Lung (tissue), 12 donors: ENCODE measurements around the gene ZNF385C. TPM values are rescaled to one million over a fixed set of nuclear protein-coding genes. Genes with fewer than 3 reads are reported as not detected.
"Not testable (repeated sequence)": the region's sequence is repeated elsewhere in the genome, so short reads cannot be mapped to it uniquely, and the experiment has no call there.

Experiments used
- ATAC-seq: fragments of 200-7000 bp; cut with Tn5 transposase; one replicate; pipeline ENCODE4 v1.9.1; 2020; ENCODE audit warnings: moderate number of reproducible peaks; ENCODE audit not compliant: insufficient read depth, low FRiP score
- DNase-seq, 3 donors: peaks; one replicate each; pipeline ENCODE4 v3.0.0-alpha.2; 2013 to 2017
- H3K27ac ChIP-seq, 2 donors: one replicate each; pipeline ENCODE4 v1.5.1; 2013; ENCODE audit warnings: mild to moderate bottlenecking in 2 of 2, moderate library complexity in 2 of 2, control low read depth in 1 of 2, inconsistent platforms in 1 of 2, low read depth in 1 of 2, low read length in 1 of 2
- H3K27me3 ChIP-seq, 3 donors: one replicate each; pipeline ENCODE4 v1.5.1; 2013; ENCODE audit warnings: low read length in 2 of 3; ENCODE audit not compliant: control insufficient read depth in 3 of 3, insufficient read depth in 3 of 3
- H3K36me3 ChIP-seq, 4 donors: one replicate each; pipeline ENCODE4 v1.5.1; 2013; ENCODE audit warnings: low read length in 4 of 4, mild to moderate bottlenecking in 1 of 4, moderate library complexity in 1 of 4; ENCODE audit not compliant: control insufficient read depth in 4 of 4, insufficient read depth in 4 of 4
- H3K4me1 ChIP-seq, 5 donors: one replicate each; pipeline ENCODE4 v1.5.1; 2013; ENCODE audit warnings: low read length in 5 of 5, mild to moderate bottlenecking in 2 of 5, moderate library complexity in 1 of 5; ENCODE audit not compliant: control insufficient read depth in 5 of 5, insufficient read depth in 5 of 5
- H3K4me3 ChIP-seq: one replicate; pipeline ENCODE4 v1.5.1; 2013; ENCODE audit warnings: mild to moderate bottlenecking, control low read depth, moderate library complexity
- H3K9ac ChIP-seq, 2 donors: one replicate each; pipeline ENCODE4 v1.5.1; 2013; ENCODE audit warnings: low read length in 2 of 2, control low read depth in 1 of 2; ENCODE audit not compliant: insufficient read depth in 1 of 2
- H3K9me3 ChIP-seq, 4 donors: one replicate each; pipeline ENCODE4 v1.5.1; 2013; ENCODE audit warnings: low read length in 3 of 4, mild to moderate bottlenecking in 1 of 4, moderate library complexity in 1 of 4; ENCODE audit not compliant: control insufficient read depth in 4 of 4, insufficient read depth in 3 of 4
- CTCF ChIP-seq: IDR thresholded peaks from 2 replicates; pipeline ENCODE4 v1.5.1; 2012; ENCODE audit warnings: mild to moderate bottlenecking; ENCODE audit errors: control extremely low read depth, extremely low read depth
- WGBS, 2 donors: extraction: QIAGEN DNeasy Blood & Tissue Kit; methylation state at CpG; one replicate each; pipeline ENCODE4 v1.1.7; 2013; 5-methylcytosine and 5-hydroxymethylcytosine counted together
- polyA plus RNA-seq, 2 donors: library from polyadenylated mRNA; stranded (reverse); fragments of 200-250 nt; gene quantifications; one replicate each; pipeline ENCODE4 v1.2.1, GENCODE V29; 2013
- total RNA-seq, 2 donors: library from RNA; depleted of rRNA in 1 of 2; stranded (reverse); fragments of >200 nt in 1 of 2; gene quantifications; one replicate each; pipeline ENCODE4 v1.2.1, GENCODE V29; 2014 to 2021
- donor health status: control.
- donor health status: control.
- donor health status: Bipolar disorder and iron deficiency.
- donor health status: healthy.
- donor health status: DM: yes; HTN: yes; CAD: no.

Gene ZNF385C
- total and polyA plus RNA-seq, 4 donors, result 0.14 to 0.57 (median 0.37) TPM

DNA sequence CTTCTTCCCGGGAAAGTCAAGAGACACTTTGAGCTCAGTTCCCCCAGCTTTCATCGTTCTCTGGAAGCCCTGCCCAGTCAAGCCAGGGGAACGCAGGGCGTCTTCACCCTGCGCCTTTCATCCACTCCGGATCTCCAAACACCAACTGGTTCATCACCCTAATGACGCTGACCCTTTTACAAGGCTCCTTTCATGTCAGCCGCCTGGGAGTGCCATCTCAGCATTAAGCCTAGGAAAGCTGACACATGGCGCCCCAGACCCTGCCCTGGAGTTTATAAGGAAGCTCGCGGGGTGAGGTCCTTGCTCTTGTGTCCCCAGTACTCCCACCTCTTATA, 80.4 kb downstream of the ZNF385C start:
- TF ChIP-seq CTCF, result no peak
- peaks cover 0 to 30% (median 11%) of the 10 kb centered on the region in 5 donors for H3K4me1 ChIP-seq

DNA sequence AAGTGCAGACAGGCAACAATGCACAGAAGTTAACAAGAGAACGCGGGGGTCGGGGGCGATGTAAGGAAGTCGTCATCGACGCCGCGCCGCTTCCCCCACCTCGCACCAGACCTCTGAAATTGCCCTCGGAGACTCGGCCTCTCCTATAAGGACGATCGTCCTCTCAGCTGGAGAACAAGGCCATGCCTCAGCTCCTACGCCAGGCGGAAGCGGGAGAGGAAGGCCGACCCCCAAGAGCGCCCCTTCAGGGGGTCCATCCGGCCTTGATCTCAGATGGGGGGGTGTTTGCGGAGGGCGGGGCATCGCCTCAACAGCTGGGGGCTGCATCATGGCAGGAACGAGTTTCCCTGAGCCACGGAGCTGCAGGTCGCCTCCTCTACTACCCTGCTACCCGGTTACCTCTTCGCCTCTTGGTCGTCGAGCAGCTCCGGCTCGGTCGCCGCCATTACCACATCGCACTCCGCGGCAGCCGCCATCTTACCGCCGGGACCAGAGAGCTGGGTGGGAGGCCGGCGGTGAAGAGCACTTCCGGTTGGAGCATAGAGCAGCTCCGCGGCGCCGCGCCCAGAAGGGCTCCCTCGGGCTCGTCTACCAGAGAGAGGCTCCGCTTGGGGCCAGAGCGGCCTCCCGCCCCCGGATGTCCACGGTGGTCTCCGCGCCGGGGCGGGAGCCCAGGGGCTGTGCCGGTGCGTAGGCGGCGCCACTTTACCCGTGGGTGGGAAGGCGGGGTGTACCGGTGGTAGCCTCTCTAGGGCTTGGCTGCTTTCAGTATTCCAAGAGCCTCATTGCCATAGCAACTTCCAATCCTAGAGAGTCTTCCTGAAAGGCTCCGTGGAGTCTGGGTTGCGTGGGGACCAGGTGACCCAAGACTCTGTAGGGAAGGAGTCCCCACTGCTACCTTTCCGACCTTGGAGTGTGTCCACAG, 81.1 kb downstream of the ZNF385C start, which contains the start of gene DNAJC7:
TSS of gene DNAJC7 (minus strand) at position 499 of the 925 bp plus-strand sequence. CDS start at position 476, 23 bp downstream.
- WGBS, 2 donors, result 1% methylated on average over 67 to 70 of the region's 70 CpGs
- Histone ChIP-seq H3K36me3 (peaks cover 0 to 9% (median 4%) of the 10 kb centered on the region in 4 donors), H3K4me3 (peak within 1 kb of the TSS; percentile 98), H3K27ac (peak within 1 kb of the TSS; percentile 78 to 92), H3K9me3 (no peaks in the 10 kb centered on the region), H3K9ac (peak within 1 kb of the TSS; percentile 92 to 97), H3K27me3 (no peaks in the 10 kb centered on the region), H3K4me1 (peaks cover 0 to 30% (median 11%) of the 10 kb centered on the region in 5 donors)
- peak; percentile 94 for ATAC-seq
- peak; percentile 95 to 97 (median 95) for DNase-seq
- TF ChIP-seq CTCF, result no peak

More for the DNA sequence above, 80.4 kb downstream of the ZNF385C start:
- H3K9ac ChIP-seq, result peak overlapping the region; percentile 76 to 97
- no peaks in the 10 kb centered on the region for H3K27me3 ChIP-seq
- peaks cover 0 to 14% (median 9%) of the 10 kb centered on the region in 4 donors for H3K36me3 ChIP-seq
- H3K9me3 ChIP-seq, result no peaks in the 10 kb centered on the region
- H3K27ac ChIP-seq, result peak overlapping the region; percentile 78 to 92
- DNase-seq, result no peak
- 5% methylated on average over 11 of the region's 11 CpGs for WGBS, 2 donors
- peak overlapping the region; percentile 98 for H3K4me3 ChIP-seq
- no peak for ATAC-seq

GRCh38 chr17:42016411-42016831, 81.9 kb downstream of the ZNF385C start:
- DNase-seq (peak; percentile 42 to 51 (median 47)), ATAC-seq (no peak)
- H3K27me3 ChIP-seq, result no peaks in the 10 kb centered on the region
- no peaks in the 10 kb centered on the region for H3K9me3 ChIP-seq
- peaks cover 0 to 9% (median 2%) of the 10 kb centered on the region in 4 donors for H3K36me3 ChIP-seq
- H3K4me1 ChIP-seq, result peaks cover 0 to 28% (median 11%) of the 10 kb centered on the region in 5 donors
- 3 to 8% methylated on average over 12 of the region's 12 CpGs for WGBS, 2 donors
- H3K27ac ChIP-seq, result peak overlapping the region; percentile 78 to 92
- TF ChIP-seq CTCF, result no peak
- H3K9ac ChIP-seq, result peak overlapping the region; percentile 92 to 97
- H3K4me3 ChIP-seq, result peak overlapping the region; percentile 98

DNA sequence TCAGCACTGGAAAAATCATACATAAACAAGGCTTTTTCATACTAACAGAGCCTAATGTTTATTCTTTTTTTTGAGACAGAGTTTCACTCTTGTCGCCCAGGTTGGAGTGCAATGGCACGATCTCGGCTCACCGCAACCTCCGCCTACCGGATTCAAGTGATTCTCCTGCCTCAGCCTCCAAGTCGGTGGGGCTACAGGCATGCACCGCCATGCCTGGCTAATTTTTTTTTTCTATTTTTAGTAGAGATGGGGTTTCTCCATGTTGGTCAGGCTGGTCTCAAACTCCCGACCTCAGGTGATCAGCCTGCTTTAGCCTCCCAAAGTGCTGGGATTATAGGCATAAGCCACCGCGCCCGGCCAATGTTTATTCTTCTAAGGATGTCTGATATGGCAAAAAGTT, 84.5 kb downstream of the ZNF385C start:
- H3K36me3 ChIP-seq, H3K27ac ChIP-seq, H3K4me3 ChIP-seq, H3K9me3 ChIP-seq, H3K27me3 ChIP-seq, DNase-seq, ATAC-seq, H3K9ac ChIP-seq: not testable (repeated sequence)
- H3K4me1 ChIP-seq, result peaks cover 0 to 27% (median 7%) of the 10 kb centered on the region in 5 donors
- 94 to 95% methylated on average over 12 of the region's 12 CpGs for WGBS, 2 donors

DNA sequence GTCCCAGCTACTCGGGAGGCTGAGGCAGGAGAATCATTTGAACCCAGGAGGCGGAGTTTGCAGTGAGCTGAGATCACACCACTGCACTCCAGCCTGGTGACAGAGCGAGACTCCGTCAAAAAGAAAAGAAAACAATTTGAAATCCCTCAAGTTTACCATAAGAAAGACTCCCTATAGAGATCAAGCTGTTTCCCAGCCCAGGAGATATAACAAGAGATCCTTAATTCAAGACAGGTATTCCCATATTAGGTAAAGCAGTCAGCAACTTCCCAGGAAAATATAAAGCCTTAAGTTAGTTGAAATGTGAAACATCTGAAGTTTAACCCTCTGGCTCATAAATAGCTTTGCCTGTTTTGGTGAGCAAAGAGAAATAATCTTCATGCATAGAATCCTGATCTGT, 85.9 kb downstream of the ZNF385C start:
- H3K36me3 ChIP-seq, H3K9me3 ChIP-seq, ATAC-seq, H3K9ac ChIP-seq, H3K27ac ChIP-seq, H3K4me3 ChIP-seq, DNase-seq, H3K27me3 ChIP-seq: not testable (repeated sequence)
- peaks cover 0 to 27% (median 4%) of the 10 kb centered on the region in 5 donors for H3K4me1 ChIP-seq
- 84 to 93% methylated on average over 4 of the region's 4 CpGs for WGBS, 2 donors
